Right ventricle myocardium inferior (tissue), 1 donor: ENCODE results near the gene KRT72. TPM values are rescaled to one million over a fixed set of nuclear protein-coding genes. Genes with fewer than 3 reads are reported as not detected.

ENCODE experiments used
- ATAC-seq: fragments of 200-7000 bp; cut with Tn5 transposase; one replicate; pipeline ENCODE4 v1.9.1; 2020; ENCODE audit warnings: mild to moderate bottlenecking, moderate library complexity
- DNase-seq: peaks from one replicate; pipeline ENCODE4 v3.0.0; 2021; ENCODE audit errors: missing footprints
- intact Hi-C: fragments of 100-400 bp; cut with DNase I; formaldehyde crosslinking; loops from one replicate; pipeline ENCODE4 v1.11.0; 2022
- total RNA-seq: library from RNA; stranded (reverse); fragmentation: NEBNext Ultra II Directional; extraction: Animal tissue kit (Norgen Biotek cat#: 25700); gene quantifications from one replicate; pipeline ENCODE4 v1.2.1, GENCODE V29; 2021
- donor health status: DM: no; HTN: yes; CAD: no; lungs with severe emphysema.

KRT72 gene
- total RNA-seq, 1 donor from 2014 or later: not detected

- ATAC-seq (no peak), DNase-seq (no peak)
- intact Hi-C loops: no loop called here
Observed at GRCh38 chr12:52631676-52632459, 30.6 kb upstream of the KRT72 start.

- DNase-seq (no peak), ATAC-seq (no peak)
- intact Hi-C loops: no loop called here
Observed at GRCh38 chr12:52631264-52631663, 30.0 kb upstream of the KRT72 start.

- DNase-seq: no peak
- intact Hi-C loops: no loop called here
Observed at GRCh38 chr12:52630599-52631200, 29.4 kb upstream of the KRT72 start.

GRCh38 chr12:52630008-52630500 lies 28.8 kb upstream of the KRT72 start:
- intact Hi-C loops: no loop called here
- DNase-seq (no peak), ATAC-seq (no peak)

More at GRCh38 chr12:52630599-52631200, 29.4 kb upstream of the KRT72 start:
- ATAC-seq: no peak

- intact Hi-C loops: no loop called here
- ATAC-seq (no peak), DNase-seq (no peak)
Observed at GRCh38 chr12:52629281-52630007, 28.2 kb upstream of the KRT72 start.

- no peak for ATAC-seq
- intact Hi-C loops: no loop called here
- DNase-seq: no peak
Observed at GRCh38 chr12:52628841-52629240, 27.6 kb upstream of the KRT72 start.

GRCh38 chr12:52628111-52628507 lies 26.8 kb upstream of the KRT72 start:
- intact Hi-C loops: no loop called here
- ATAC-seq (no peak), DNase-seq (no peak)

GRCh38 chr12:52627395-52628110 lies 26.3 kb upstream of the KRT72 start:
- intact Hi-C loops: no loop called here
- ATAC-seq: no peak
- no peak for DNase-seq

- no peak for ATAC-seq
- DNase-seq: no peak
- intact Hi-C loops: no loop called here
Observed at GRCh38 chr12:52622349-52622748, 21.1 kb upstream of the KRT72 start.

GRCh38 chr12:52618866-52619265 lies 17.6 kb upstream of the KRT72 start:
- ATAC-seq (no peak), DNase-seq (no peak)
- intact Hi-C loops: no loop called here

- DNase-seq (no peak), ATAC-seq (no peak)
- intact Hi-C loops: no loop called here
Observed at GRCh38 chr12:52618216-52618615, 17.0 kb upstream of the KRT72 start, which contains the start of gene KRT73. KRT73 (minus strand) TSS chr12:52618559; CDS start chr12:52618524, 35 bp downstream.

GRCh38 chr12:52617403-52617785 lies 16.1 kb upstream of the KRT72 start:
- intact Hi-C loops: no loop called here
- ATAC-seq: no peak
- no peak for DNase-seq

GRCh38 chr12:52616680-52617402 lies 15.6 kb upstream of the KRT72 start:
- ATAC-seq: no peak
- intact Hi-C loops: no loop called here
- DNase-seq: no peak

- DNase-seq: no peak
- intact Hi-C loops: no loop called here
- no peak for ATAC-seq
Observed at GRCh38 chr12:52615912-52616311, 14.6 kb upstream of the KRT72 start.

GRCh38 chr12:52615208-52615868 lies 14.1 kb upstream of the KRT72 start:
- ATAC-seq (no peak), DNase-seq (no peak)
- intact Hi-C loops: no loop called here

- DNase-seq (no peak), ATAC-seq (no peak)
- intact Hi-C loops: no loop called here
Observed at GRCh38 chr12:52614381-52615207, 13.3 kb upstream of the KRT72 start.

GRCh38 chr12:52613384-52614030 lies 12.2 kb upstream of the KRT72 start:
- ATAC-seq (no peak), DNase-seq (no peak)
- intact Hi-C loops: no loop called here
